ENCODE results near the gene FGFR3. TPM values are rescaled to one million over a fixed set of nuclear protein-coding genes. Genes with fewer than 3 reads are reported as not detected.

The FGFR3 gene
- total and polyA plus RNA-seq, 4 experiments from 2014 or later = 0.53 to 0.67 TPM; not detected in 2

- H3K4me3 Mint-ChIP-seq = no peak overlapping the region
- Histone ChIP-seq H3K4me3 (ENCODE audit: low read length in 2 of 2) (no peak overlapping the region), H3K4me1 (ENCODE audit: insufficient read depth, low read length) (no peaks in the 10 kb centered on the region), H3K36me3 (ENCODE audit: insufficient read depth, low read length) (no peaks in the 10 kb centered on the region), H3K9me3 (ENCODE audit: control insufficient read depth in 1 of 2, low read length in 2 of 2) (no peaks in the 10 kb centered on the region), H3K27me3 (ENCODE audit: insufficient read depth, low read length) (no peaks in the 10 kb centered on the region), H3K27ac (ENCODE audit: low read depth, low read length) (no peak overlapping the region)
- intact Hi-C loops (cut with micrococcal nuclease) = no loop called here
- peak in 1 of 5 donors; percentile 28 for DNase-seq
- H3K27me3 Mint-ChIP-seq = no peaks in the 10 kb centered on the region
- CTCF ChIA-PET (ENCODE audit: partially characterized antibody) = interaction anchor here (1.2 kb wide), 1 partner anchor 93 kb away, joined by 3 read pairs; no protein-coding TSS in a partner anchor
- H3K9me3 Mint-ChIP-seq = no peaks in the 10 kb centered on the region
- no peak overlapping the region for H3K27ac Mint-ChIP-seq
- no peaks in the 10 kb centered on the region for H3K4me1 Mint-ChIP-seq
- no peaks in the 10 kb centered on the region for H3K36me3 Mint-ChIP-seq
- POLR2A ChIA-PET (ENCODE audit: partially characterized antibody) = interaction anchor here (0.9 kb wide), 1 partner anchor 11 kb away, joined by 3 read pairs; no protein-coding TSS in a partner anchor
Observed at GRCh38 chr4:1806596-1807331, 13.7 kb downstream of the FGFR3 start.

DNA sequence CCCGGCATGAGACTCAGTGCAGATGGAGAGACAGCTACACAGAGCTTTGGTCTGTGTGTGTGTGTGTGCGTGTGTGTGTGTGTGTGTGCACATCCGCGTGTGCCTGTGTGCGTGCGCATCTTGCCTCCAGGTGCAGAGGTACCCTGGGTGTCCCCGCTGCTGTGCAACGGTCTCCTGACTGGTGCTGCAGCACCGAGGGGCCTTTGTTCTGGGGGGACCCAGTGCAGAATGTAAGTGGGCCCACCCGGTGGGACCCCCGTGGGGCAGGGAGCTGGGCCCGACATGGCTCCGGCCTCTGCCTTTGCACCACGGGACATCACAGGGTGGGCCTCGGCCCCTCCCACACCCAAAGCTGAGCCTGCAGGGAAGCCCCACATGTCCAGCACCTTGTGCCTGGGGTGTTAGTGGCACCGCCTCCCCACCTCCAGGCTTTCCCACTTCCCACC, 14.3 kb downstream of the FGFR3 start:
- H3K4me1 ChIP-seq (ENCODE audit: insufficient read depth, low read length) = no peaks in the 10 kb centered on the region
- H3K27ac ChIP-seq (ENCODE audit: low read depth, low read length) = no peak overlapping the region
- no peaks in the 10 kb centered on the region for H3K27me3 ChIP-seq (ENCODE audit: insufficient read depth, low read length)
- intact Hi-C loops (cut with micrococcal nuclease) = no loop called here
- H3K9me3 ChIP-seq (ENCODE audit: control insufficient read depth in 1 of 2, low read length in 2 of 2) = no peaks in the 10 kb centered on the region
- Mint-ChIP-seq H3K9me3 (no peaks in the 10 kb centered on the region), H3K27me3 (no peaks in the 10 kb centered on the region), H3K36me3 (peaks cover under 1 to 1% of the 10 kb centered on the region in 2 donors), H3K4me1 (peaks cover 0 to under 1% (median 0%) of the 10 kb centered on the region in 4 donors), H3K27ac (no peak overlapping the region), H3K4me3 (no peak overlapping the region)
- H3K4me3 ChIP-seq (ENCODE audit: low read length in 2 of 2) = no peak overlapping the region
- no peaks in the 10 kb centered on the region for H3K36me3 ChIP-seq (ENCODE audit: insufficient read depth, low read length)
- CTCF ChIA-PET (ENCODE audit: partially characterized antibody) = interaction anchor here (1.1 kb wide), 1 partner anchor 22 kb away, joined by 3 read pairs; no protein-coding TSS in a partner anchor
- POLR2A ChIA-PET (ENCODE audit: partially characterized antibody) = interaction anchor here (0.9 kb wide), 1 partner anchor 11 kb away, joined by 3 read pairs; no protein-coding TSS in a partner anchor
- peak in 1 of 5 donors; percentile 13 for DNase-seq

- intact Hi-C loops (cut with micrococcal nuclease) = no loop called here
- no peak overlapping the region for H3K27ac Mint-ChIP-seq
- CTCF ChIA-PET (ENCODE audit: partially characterized antibody) = interaction anchor here (1.1 to 5.0 kb wide), 3 partner anchors 23 to 114 kb away, joined by 3 to 32 read pairs (median 29); no protein-coding TSS in a partner anchor
- Histone ChIP-seq H3K4me1 (ENCODE audit: insufficient read depth, low read length) (no peaks in the 10 kb centered on the region), H3K9me3 (ENCODE audit: control insufficient read depth in 1 of 2, low read length in 2 of 2) (no peaks in the 10 kb centered on the region), H3K27me3 (ENCODE audit: insufficient read depth, low read length) (no peaks in the 10 kb centered on the region), H3K36me3 (ENCODE audit: insufficient read depth, low read length) (no peaks in the 10 kb centered on the region), H3K4me3 (ENCODE audit: low read length in 2 of 2) (no peak overlapping the region), H3K27ac (ENCODE audit: low read depth, low read length) (no peak overlapping the region)
- H3K4me3 Mint-ChIP-seq = no peak overlapping the region
- H3K27me3 Mint-ChIP-seq = no peaks in the 10 kb centered on the region
- no peak for DNase-seq
- H3K9me3 Mint-ChIP-seq = no peaks in the 10 kb centered on the region
- H3K4me1 Mint-ChIP-seq = peaks cover 0 to 1% (median 0%) of the 10 kb centered on the region in 4 donors
- POLR2A ChIA-PET (ENCODE audit: partially characterized antibody) = no interaction called here
- peaks cover 4 to 6% of the 10 kb centered on the region in 2 donors for H3K36me3 Mint-ChIP-seq
Observed at GRCh38 chr4:1808396-1808795, 15.3 kb downstream of the FGFR3 start.

DNA sequence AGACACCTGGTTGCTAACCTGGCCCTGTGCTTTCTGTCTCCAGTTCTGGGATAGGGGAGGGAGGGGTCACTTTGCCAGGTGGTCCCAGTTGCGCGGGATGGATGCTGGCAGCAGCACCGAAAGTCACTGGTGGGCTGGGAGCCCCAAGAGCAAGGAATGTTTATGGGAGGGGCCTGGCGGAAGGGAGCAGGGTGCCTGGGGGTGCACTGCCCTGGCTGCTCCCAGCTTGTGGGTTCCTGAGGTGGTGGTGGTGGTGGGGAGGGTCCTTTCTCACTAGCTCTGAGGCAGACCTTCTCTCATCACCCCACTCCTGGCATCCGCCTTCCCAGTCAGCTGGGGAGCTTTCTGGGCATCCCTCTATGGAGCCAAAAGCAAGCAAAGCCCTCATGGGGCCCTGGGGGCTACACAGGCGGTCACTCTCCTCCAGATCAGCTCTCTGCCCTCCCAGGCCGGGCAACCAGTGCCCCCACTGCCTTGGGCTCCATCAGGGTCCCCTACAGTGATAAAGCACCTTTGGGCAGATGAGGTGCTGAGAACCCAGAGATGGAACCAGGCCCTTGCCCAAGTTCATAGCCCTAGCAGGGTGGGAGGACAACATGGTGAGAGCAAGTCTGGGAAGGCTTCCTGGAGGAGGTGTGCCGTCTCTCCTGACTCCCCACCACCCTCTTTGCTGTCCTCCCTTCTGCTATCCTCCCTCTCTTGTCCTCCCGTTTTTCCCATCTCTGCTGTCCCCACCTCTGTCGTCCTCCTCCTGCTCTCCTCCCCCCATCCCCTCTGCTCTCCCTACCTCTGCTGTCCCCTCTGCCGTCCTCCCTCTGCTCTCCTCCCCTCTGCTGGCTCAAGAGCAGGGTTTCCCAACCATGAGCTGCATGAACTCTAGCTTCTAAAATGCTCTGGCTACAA, 16.0 kb downstream of the FGFR3 start:
- peaks cover 0 to 1% (median 0%) of the 10 kb centered on the region in 4 donors for H3K4me1 Mint-ChIP-seq
- H3K4me3 Mint-ChIP-seq = no peak overlapping the region
- H3K27ac ChIP-seq (ENCODE audit: low read depth, low read length) = no peak overlapping the region
- no peak overlapping the region for H3K4me3 ChIP-seq (ENCODE audit: low read length in 2 of 2)
- no peak overlapping the region for H3K27ac Mint-ChIP-seq
- ChIA-PET POLR2A (ENCODE audit: partially characterized antibody) (no interaction called here), CTCF (ENCODE audit: partially characterized antibody) (interaction anchor here (1.5 to 5.0 kb wide), 4 partner anchors 15 to 115 kb away, joined by 4 to 32 read pairs (median 17); no protein-coding TSS in a partner anchor)
- H3K9me3 ChIP-seq (ENCODE audit: control insufficient read depth in 1 of 2, low read length in 2 of 2) = no peaks in the 10 kb centered on the region
- H3K9me3 Mint-ChIP-seq = no peaks in the 10 kb centered on the region
- peaks cover 6% of the 10 kb centered on the region for H3K36me3 ChIP-seq (ENCODE audit: insufficient read depth, low read length)
- no peaks in the 10 kb centered on the region for H3K4me1 ChIP-seq (ENCODE audit: insufficient read depth, low read length)
- peak in 1 of 5 donors; percentile 1 for DNase-seq
- H3K27me3 ChIP-seq (ENCODE audit: insufficient read depth, low read length) = no peaks in the 10 kb centered on the region
- H3K36me3 Mint-ChIP-seq = peaks cover 8 to 10% of the 10 kb centered on the region in 2 donors
- no peaks in the 10 kb centered on the region for H3K27me3 Mint-ChIP-seq
- intact Hi-C loops (cut with micrococcal nuclease) = no loop called here

DNA sequence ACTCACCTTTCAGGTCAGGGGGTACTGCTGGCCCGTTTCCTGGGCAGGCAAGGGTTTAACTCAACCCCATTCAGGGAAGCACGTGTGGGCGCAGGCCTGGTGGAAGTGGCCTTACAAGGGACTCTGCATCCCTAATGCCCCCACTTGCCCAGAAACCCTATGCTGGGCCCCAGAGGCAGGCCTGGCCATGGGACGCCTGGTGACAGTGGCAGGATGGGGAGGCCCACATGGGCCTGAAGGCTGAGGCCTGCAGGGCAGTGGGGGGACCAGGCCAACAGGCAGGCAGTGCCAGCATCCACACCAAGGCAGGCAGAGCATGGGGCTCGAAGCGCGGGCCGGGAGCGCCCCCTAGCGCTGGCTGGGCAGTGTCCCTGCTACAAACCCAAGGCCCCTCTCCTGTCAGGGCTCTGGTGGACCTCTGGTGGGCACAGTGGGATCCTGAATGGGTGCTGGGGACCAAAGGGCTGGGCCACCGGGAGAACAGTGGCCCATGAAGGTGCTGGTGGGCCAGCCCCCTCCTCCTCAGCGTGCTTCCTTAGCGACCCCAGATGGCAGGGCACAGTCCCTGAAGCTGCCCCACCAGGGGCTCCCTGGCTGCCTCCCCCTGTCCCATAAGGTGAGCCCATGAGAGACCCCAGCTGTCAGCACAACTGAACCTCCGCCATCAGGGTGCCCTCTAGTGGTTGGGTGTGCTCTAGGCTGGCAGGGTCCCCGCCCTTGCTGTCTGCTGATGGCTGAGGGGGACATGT, 16.8 kb downstream of the FGFR3 start:
- Mint-ChIP-seq H3K4me3 (no peak overlapping the region), H3K27ac (no peak overlapping the region), H3K4me1 (peaks cover 0 to 1% (median 0%) of the 10 kb centered on the region in 4 donors), H3K27me3 (no peaks in the 10 kb centered on the region), H3K9me3 (no peaks in the 10 kb centered on the region), H3K36me3 (peaks cover 14 to 17% of the 10 kb centered on the region in 2 donors)
- intact Hi-C loops (cut with micrococcal nuclease) = loop anchor here (1.0 kb wide), 2 partner anchors 64 to 89 kb away; no protein-coding TSS in a partner anchor
- peaks cover 14% of the 10 kb centered on the region for H3K36me3 ChIP-seq (ENCODE audit: insufficient read depth, low read length)
- H3K27ac ChIP-seq (ENCODE audit: low read depth, low read length) = no peak overlapping the region
- H3K4me1 ChIP-seq (ENCODE audit: insufficient read depth, low read length) = no peaks in the 10 kb centered on the region
- H3K4me3 ChIP-seq (ENCODE audit: low read length in 2 of 2) = no peak overlapping the region
- ChIA-PET POLR2A (ENCODE audit: partially characterized antibody) (no interaction called here), CTCF (ENCODE audit: partially characterized antibody) (interaction anchor here (1.4 to 5.0 kb wide), 5 partner anchors 16 to 116 kb away, joined by 3 to 32 read pairs (median 5); no protein-coding TSS in a partner anchor)
- no peaks in the 10 kb centered on the region for H3K27me3 ChIP-seq (ENCODE audit: insufficient read depth, low read length)
- H3K9me3 ChIP-seq (ENCODE audit: control insufficient read depth in 1 of 2, low read length in 2 of 2) = no peaks in the 10 kb centered on the region
- peak; percentile 57 to 65 (median 60) for DNase-seq

DNA sequence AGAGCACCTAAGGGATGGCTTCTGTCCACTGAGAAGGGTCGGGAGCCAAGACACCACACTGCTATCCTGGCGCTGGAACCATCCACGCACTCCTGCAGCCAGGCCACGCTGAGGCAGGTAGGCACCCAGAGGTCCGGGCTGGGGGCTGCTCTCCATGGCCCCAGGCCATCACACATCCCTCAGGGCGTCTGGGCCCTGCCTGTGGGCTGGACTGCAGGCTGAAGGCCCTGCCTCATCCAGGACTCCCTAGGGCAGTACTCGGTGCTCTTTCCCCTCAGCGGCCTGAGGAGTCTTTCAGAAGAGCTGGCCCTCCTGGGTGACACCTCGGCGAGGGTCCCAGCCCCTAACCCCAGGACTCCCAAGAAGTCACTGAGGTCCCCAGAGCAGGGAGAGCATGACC, 17.7 kb downstream of the FGFR3 start:
- Histone ChIP-seq H3K4me3 (ENCODE audit: low read length in 2 of 2) (no peak overlapping the region), H3K27me3 (ENCODE audit: insufficient read depth, low read length) (no peaks in the 10 kb centered on the region), H3K9me3 (ENCODE audit: control insufficient read depth in 1 of 2, low read length in 2 of 2) (no peaks in the 10 kb centered on the region), H3K4me1 (ENCODE audit: insufficient read depth, low read length) (no peaks in the 10 kb centered on the region), H3K36me3 (ENCODE audit: insufficient read depth, low read length) (peaks cover 20% of the 10 kb centered on the region), H3K27ac (ENCODE audit: low read depth, low read length) (no peak overlapping the region)
- Mint-ChIP-seq H3K4me3 (no peak overlapping the region), H3K36me3 (peaks cover 17 to 20% of the 10 kb centered on the region in 2 donors), H3K9me3 (no peaks in the 10 kb centered on the region), H3K4me1 (peaks cover 0 to 1% (median 0%) of the 10 kb centered on the region in 4 donors), H3K27me3 (no peaks in the 10 kb centered on the region), H3K27ac (no peak overlapping the region)
- CTCF ChIA-PET (ENCODE audit: partially characterized antibody) = interaction anchor here (1.4 to 5.0 kb wide), 5 partner anchors 16 to 117 kb away, joined by 3 to 32 read pairs (median 5); no protein-coding TSS in a partner anchor
- POLR2A ChIA-PET (ENCODE audit: partially characterized antibody) = no interaction called here
- intact Hi-C loops (cut with micrococcal nuclease) = loop anchor here (1.0 kb wide), 2 partner anchors 64 to 89 kb away; no protein-coding TSS in a partner anchor
- DNase-seq = no peak

Data from CD4-positive, alpha-beta memory T cell (primary cell).